ENCODE measurements around the gene MRPL21. TPM values are rescaled to one million over a fixed set of nuclear protein-coding genes. Genes with fewer than 3 reads are reported as not detected.

Gene MRPL21
- total RNA-seq, 4 donors from 2014 or later, result 9.0 to 121 (median 52.8) TPM

GRCh38 chr11:68868221-68868835, 35.3 kb downstream of the MRPL21 start:
- in situ Hi-C loops (cut with MboI; ENCODE audit: low pct_ligation_motif_present in 1 of 4, low pct_unique_long_range_greater_than_20kb in 1 of 4, low sequenced_read_pairs in 3 of 4) (no loop called here), intact Hi-C loops (cut with DNase I; ENCODE audit: low total_unique reads) (no loop called here)
- peaks cover 3 to 15% (median 5%) of the 10 kb centered on the region in 4 donors for H3K4me1 ChIP-seq
- no peak for TF ChIP-seq POLR2A (IDR thresholded peaks at IDR 0.05)
- TF ChIP-seq POLR2AphosphoS5 (IDR thresholded peaks at IDR 0.05), result no peak
- TF ChIP-seq CTCF (IDR thresholded peaks at IDR 0.05), result no peak
- no peak for TF ChIP-seq EP300 (IDR thresholded peaks at IDR 0.05; ENCODE audit: low read depth)
- 88 to 92% methylated on average over 8 to 18 of the region's 18 CpGs for WGBS, 2 donors (ENCODE audit: low coverage in 1 of 2)
- H3K27ac ChIP-seq, result no peak overlapping the region
- DNase-seq, result no peak
- H3K9me3 ChIP-seq, result peaks cover 0 to 5% of the 10 kb centered on the region in 2 donors
- no peaks in the 10 kb centered on the region for H3K27me3 ChIP-seq
- no peaks in the 10 kb centered on the region for H3K36me3 ChIP-seq
- H3K4me3 ChIP-seq, result no peak overlapping the region

GRCh38 chr11:68867066-68867465, 36.6 kb downstream of the MRPL21 start:
- no peak for DNase-seq
- TF ChIP-seq POLR2A (IDR thresholded peaks at IDR 0.05), result no peak
- TF ChIP-seq EP300 (IDR thresholded peaks at IDR 0.05; ENCODE audit: low read depth), result no peak
- no peak for TF ChIP-seq CTCF (IDR thresholded peaks at IDR 0.05)
- TF ChIP-seq POLR2AphosphoS5 (IDR thresholded peaks at IDR 0.05), result no peak
- WGBS, 2 donors (ENCODE audit: low coverage in 1 of 2), result 80 to 82% methylated on average over 3 to 6 of the region's 6 CpGs

GRCh38 chr11:68865241-68865640, 38.4 kb downstream of the MRPL21 start:
- no peak for DNase-seq
- Histone ChIP-seq H3K4me3 (no peak overlapping the region), H3K27ac (no peak overlapping the region), H3K9me3 (peaks cover 0 to 5% of the 10 kb centered on the region in 2 donors), H3K4me1 (peaks cover 0 to 8% (median 5%) of the 10 kb centered on the region in 4 donors), H3K27me3 (no peaks in the 10 kb centered on the region), H3K36me3 (no peaks in the 10 kb centered on the region)
- TF ChIP-seq EP300 (IDR thresholded peaks at IDR 0.05; ENCODE audit: low read depth), result no peak
- TF ChIP-seq CTCF (IDR thresholded peaks at IDR 0.05), result no peak
- TF ChIP-seq POLR2A (IDR thresholded peaks at IDR 0.05), result no peak
- TF ChIP-seq POLR2AphosphoS5 (IDR thresholded peaks at IDR 0.05), result no peak
- WGBS, 2 donors (ENCODE audit: low coverage in 1 of 2), result 85% methylated on average over 11 of the region's 11 CpGs; no CpG with 5 or more reads in 1 of the 2 donors
- intact Hi-C loops (cut with DNase I; ENCODE audit: low total_unique reads), result no loop called here
- in situ Hi-C loops (cut with MboI; ENCODE audit: low pct_ligation_motif_present in 1 of 4, low pct_unique_long_range_greater_than_20kb in 1 of 4, low sequenced_read_pairs in 3 of 4), result no loop called here

More at GRCh38 chr11:68867066-68867465, 36.6 kb downstream of the MRPL21 start:
- H3K9me3 ChIP-seq, result peaks cover 0 to 5% of the 10 kb centered on the region in 2 donors
- peaks cover 3 to 15% (median 5%) of the 10 kb centered on the region in 4 donors for H3K4me1 ChIP-seq
- in situ Hi-C loops (cut with MboI; ENCODE audit: low pct_ligation_motif_present in 1 of 4, low pct_unique_long_range_greater_than_20kb in 1 of 4, low sequenced_read_pairs in 3 of 4) (no loop called here), intact Hi-C loops (cut with DNase I; ENCODE audit: low total_unique reads) (loop anchor here (2.0 kb wide), 1 partner anchor 78 kb away; no protein-coding TSS in a partner anchor)
- H3K4me3 ChIP-seq, result no peak overlapping the region
- no peak overlapping the region for H3K27ac ChIP-seq
- no peaks in the 10 kb centered on the region for H3K27me3 ChIP-seq
- H3K36me3 ChIP-seq, result no peaks in the 10 kb centered on the region

GRCh38 chr11:68863553-68864265, 39.9 kb downstream of the MRPL21 start:
- intact Hi-C loops (cut with DNase I; ENCODE audit: low total_unique reads) (no loop called here), in situ Hi-C loops (cut with MboI; ENCODE audit: low pct_ligation_motif_present in 1 of 4, low pct_unique_long_range_greater_than_20kb in 1 of 4, low sequenced_read_pairs in 3 of 4) (no loop called here)
- DNase-seq, result no peak
- H3K27ac ChIP-seq, result no peak overlapping the region
- H3K4me1 ChIP-seq, result no peaks in the 10 kb centered on the region
- H3K4me3 ChIP-seq, result no peak overlapping the region
- H3K27me3 ChIP-seq, result no peaks in the 10 kb centered on the region
- H3K36me3 ChIP-seq, result no peaks in the 10 kb centered on the region
- H3K9me3 ChIP-seq, result peaks cover 0 to 5% of the 10 kb centered on the region in 2 donors
- 85 to 95% methylated on average over 2 to 3 of the region's 3 CpGs for WGBS, 2 donors (ENCODE audit: low coverage in 1 of 2)
- TF ChIP-seq POLR2A (IDR thresholded peaks at IDR 0.05) (no peak), CTCF (IDR thresholded peaks at IDR 0.05) (no peak), EP300 (IDR thresholded peaks at IDR 0.05; ENCODE audit: low read depth) (no peak), POLR2AphosphoS5 (IDR thresholded peaks at IDR 0.05) (no peak)
